NB4 (cell line): Measurements from ENCODE around the gene FNDC8.

Experiments used
- POLR2A ChIP-seq: IDR thresholded peaks from 2 replicates; pipeline ENCODE4 v1.6.1; 2011; ENCODE audit warnings: mild to moderate bottlenecking; ENCODE audit not compliant: insufficient read length; ENCODE audit errors: extremely low read depth
- TF ChIP-seq, protein P1 (sequence below): IDR thresholded peaks from one replicate; pipeline ENCODE4 v1.5.1; 2012; ENCODE audit warnings: low read depth, low read length
- TF ChIP-seq, protein P2 (sequence below): IDR thresholded peaks from 2 replicates; pipeline ENCODE4 v1.6.1; 2011; ENCODE audit warnings: low read depth, low read length

DNA sequence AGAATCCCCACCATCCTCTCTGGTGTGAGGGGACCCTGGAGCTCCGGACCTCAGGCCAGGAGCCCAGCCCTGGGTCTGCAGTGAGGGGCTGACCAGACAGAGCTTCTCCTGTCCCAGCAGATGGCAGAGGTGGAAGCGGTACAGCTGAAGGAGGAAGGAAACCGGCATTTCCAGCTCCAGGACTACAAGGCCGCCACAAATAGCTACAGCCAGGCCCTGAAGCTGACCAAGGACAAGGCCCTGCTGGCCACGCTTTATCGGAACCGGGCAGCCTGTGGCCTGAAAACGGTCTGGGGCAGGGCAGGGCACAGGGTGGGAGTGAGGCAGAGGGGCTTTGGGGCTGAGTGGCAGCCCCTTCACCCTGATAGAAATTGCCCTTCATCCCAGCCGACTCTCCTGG is 26.7 kb downstream of the FNDC8 start:
- TF ChIP-seq, protein P1, sequence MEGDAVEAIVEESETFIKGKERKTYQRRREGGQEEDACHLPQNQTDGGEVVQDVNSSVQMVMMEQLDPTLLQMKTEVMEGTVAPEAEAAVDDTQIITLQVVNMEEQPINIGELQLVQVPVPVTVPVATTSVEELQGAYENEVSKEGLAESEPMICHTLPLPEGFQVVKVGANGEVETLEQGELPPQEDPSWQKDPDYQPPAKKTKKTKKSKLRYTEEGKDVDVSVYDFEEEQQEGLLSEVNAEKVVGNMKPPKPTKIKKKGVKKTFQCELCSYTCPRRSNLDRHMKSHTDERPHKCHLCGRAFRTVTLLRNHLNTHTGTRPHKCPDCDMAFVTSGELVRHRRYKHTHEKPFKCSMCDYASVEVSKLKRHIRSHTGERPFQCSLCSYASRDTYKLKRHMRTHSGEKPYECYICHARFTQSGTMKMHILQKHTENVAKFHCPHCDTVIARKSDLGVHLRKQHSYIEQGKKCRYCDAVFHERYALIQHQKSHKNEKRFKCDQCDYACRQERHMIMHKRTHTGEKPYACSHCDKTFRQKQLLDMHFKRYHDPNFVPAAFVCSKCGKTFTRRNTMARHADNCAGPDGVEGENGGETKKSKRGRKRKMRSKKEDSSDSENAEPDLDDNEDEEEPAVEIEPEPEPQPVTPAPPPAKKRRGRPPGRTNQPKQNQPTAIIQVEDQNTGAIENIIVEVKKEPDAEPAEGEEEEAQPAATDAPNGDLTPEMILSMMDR, result no peak
- TF ChIP-seq POLR2A, result no peak
- TF ChIP-seq, protein P2, sequence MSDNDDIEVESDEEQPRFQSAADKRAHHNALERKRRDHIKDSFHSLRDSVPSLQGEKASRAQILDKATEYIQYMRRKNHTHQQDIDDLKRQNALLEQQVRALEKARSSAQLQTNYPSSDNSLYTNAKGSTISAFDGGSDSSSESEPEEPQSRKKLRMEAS, result no peak
